GM21786 (cell line): ENCODE data around the gene ABCA6.

Source experiments
- ATAC-seq: cut with Tn5 transposase; IDR thresholded peaks from one replicate; pipeline ENCODE4 v1.9.1; 2021; ENCODE audit not compliant: unreplicated experiment

The ABCA6 gene

GRCh38 chr17:69050999-69051775 lies 90.5 kb downstream of the ABCA6 start:
- no peak for ATAC-seq

DNA sequence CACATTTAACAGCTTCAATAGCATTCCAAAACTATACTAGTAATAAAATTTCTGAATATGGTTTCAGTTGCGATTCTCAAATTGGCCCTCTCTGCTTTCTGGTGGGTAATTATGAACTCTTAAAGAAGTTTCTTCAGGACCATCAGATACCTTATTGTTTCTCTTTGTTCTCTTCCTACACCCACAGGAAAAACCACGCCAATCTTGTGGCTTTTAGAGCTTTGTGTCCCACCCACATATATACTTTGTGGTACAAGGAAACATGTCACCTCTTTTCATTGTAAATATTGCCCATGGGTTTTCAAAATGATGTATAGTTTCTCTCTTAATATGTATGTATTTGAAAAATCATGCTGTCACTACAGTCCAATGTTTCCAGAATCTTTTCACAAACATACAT lies 93.1 kb downstream of the ABCA6 start:
- no peak for ATAC-seq

DNA sequence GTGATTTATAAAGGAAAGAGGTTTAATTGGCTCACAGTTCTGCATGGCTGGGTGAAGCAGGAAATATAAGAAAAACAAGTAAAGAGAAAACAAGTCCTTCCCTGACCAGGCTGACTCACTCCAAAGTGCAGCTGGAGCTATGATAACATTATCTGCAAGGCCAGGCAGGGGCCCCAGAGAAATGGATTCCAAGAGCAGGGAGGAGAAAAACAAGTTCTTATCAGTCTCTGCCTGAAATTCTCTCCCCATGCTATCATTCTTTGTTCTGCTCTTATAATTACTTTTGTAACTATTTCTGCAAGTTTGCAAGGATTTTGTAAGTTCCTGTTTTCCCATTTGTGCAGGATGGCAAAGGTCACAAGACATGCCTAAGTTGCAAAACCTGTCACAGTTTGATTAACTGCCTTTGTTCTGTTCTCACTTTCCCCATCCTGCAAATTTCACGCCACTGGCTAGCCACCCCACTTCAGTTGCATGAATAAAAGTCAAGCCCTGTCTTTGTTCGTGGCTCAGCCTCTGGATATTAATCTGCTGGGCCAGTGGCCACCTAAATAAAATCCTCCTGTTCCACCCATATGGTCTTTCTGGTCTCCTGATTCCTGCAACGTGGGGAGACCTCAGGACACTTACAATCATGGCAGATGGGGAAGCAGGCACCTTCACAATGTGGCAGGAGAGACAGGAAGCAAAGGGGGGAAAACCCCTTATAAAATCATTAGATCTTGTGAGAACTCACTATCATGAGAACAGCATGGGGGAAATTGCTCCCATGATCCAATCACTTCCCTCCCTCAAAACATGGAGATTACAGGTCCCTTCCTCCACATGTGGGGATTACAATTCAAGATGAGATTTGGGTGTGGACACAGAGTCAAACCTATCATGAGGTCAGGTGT lies 94.1 kb downstream of the ABCA6 start:
- ATAC-seq, result no peak

DNA sequence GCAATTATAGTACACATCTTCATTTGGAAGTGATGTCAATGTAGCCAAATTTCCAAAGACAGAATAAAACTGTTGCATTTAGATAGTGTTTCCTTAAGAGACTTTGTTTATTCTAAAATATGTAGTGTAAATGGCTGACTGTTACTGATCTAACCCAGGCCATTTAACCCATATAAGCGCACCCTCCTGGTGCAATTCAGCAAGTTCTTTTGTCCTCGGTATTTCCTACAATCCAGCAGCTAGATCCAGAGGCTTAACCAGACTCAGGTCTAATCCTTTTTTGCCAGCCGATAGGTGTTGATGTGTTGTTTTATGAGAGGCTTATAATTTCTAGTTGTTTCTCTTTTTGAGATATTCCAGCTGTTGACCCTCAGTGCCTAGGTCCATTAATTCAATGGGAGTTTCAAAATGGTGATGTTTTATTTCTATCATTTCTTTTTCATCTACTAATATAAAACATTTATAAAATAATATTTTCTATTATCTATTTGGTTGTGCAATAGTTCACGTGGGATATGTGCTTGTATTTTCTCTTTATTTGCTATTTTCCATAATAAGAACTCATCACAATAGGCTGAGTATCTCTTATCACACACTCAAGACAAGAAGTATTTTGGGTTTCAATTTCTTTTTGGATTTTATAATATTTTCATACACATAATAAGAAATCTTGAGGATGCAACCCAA lies 95.4 kb downstream of the ABCA6 start:
- no peak for ATAC-seq

- no peak for ATAC-seq
Measured at GRCh38 chr17:69045646-69046045, 96.0 kb downstream of the ABCA6 start.

- no peak for ATAC-seq
Measured at GRCh38 chr17:69044371-69044770, 97.3 kb downstream of the ABCA6 start.

- ATAC-seq, result no peak
Measured at GRCh38 chr17:69043098-69043734, 98.5 kb downstream of the ABCA6 start.

DNA sequence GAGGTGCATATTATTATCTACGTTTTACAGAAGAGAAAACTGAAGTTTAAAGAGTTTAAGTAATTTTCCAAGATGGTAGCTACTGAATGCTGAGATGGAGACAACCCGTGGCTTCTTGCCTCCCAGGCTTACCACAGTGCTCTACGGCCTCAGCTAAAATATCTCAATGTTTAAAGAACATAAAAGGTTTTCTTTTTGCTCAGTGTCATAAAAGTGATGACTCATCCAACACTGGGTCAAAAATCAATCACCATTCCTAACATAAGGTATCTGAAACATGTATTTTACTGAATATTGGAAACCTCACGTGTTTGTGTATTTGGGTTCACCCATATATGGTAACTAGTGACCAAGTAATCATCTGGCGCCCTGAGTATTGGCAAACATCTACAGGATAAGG lies 99.4 kb downstream of the ABCA6 start:
- no peak for ATAC-seq

DNA sequence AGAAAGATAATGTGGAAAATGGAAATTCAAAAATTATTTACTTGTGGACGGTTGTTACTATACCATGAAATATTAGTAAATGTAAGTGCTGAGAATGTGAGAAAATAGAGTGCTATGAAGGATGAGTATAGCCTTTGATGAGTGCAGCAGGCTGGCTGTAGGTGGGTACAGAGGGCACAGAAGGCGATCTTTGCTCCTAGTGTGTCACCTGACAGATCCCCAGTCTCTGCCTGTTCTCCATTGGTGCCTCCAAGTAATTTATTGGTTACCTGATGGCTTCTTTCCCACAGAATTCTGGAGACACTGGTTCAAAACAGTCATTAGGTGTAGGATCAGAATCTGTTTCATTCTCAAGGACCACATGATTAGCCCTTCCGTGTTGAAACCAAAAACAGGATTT lies 109.9 kb downstream of the ABCA6 start:
- no peak for ATAC-seq

- ATAC-seq, result no peak
Measured at GRCh38 chr17:69030169-69030568, 111.5 kb downstream of the ABCA6 start.
